ENCODE measurements around the gene ADORA1.
A peak's percentile ranks its signal among the peaks of the same experiment; 100 is the strongest.

The ADORA1 gene

GRCh38 chr1:203161703-203162102 lies 34.2 kb downstream of the ADORA1 start:
- no peak for DNase-seq

GRCh38 chr1:203162403-203162802 lies 34.9 kb downstream of the ADORA1 start:
- DNase-seq, result no peak

- DNase-seq, result no peak
Measured at GRCh38 chr1:203163891-203164635, 36.5 kb downstream of the ADORA1 start.

DNA sequence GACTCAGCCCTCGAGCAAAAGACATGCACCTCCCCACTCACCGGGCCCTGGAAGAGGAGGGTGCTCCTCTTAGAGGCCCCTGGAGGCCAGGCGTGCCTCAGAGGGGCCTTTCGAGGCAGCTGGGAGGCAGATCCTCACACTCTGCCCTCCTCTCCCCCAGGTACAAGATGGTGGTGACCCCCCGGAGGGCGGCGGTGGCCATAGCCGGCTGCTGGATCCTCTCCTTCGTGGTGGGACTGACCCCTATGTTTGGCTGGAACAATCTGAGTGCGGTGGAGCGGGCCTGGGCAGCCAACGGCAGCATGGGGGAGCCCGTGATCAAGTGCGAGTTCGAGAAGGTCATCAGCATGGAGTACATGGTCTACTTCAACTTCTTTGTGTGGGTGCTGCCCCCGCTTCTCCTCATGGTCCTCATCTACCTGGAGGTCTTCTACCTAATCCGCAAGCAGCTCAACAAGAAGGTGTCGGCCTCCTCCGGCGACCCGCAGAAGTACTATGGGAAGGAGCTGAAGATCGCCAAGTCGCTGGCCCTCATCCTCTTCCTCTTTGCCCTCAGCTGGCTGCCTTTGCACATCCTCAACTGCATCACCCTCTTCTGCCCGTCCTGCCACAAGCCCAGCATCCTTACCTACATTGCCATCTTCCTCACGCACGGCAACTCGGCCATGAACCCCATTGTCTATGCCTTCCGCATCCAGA lies 37.7 kb downstream of the ADORA1 start:
- no peak for DNase-seq

DNA sequence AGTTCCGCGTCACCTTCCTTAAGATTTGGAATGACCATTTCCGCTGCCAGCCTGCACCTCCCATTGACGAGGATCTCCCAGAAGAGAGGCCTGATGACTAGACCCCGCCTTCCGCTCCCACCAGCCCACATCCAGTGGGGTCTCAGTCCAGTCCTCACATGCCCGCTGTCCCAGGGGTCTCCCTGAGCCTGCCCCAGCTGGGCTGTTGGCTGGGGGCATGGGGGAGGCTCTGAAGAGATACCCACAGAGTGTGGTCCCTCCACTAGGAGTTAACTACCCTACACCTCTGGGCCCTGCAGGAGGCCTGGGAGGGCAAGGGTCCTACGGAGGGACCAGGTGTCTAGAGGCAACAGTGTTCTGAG lies 38.3 kb downstream of the ADORA1 start:
- no peak for DNase-seq

GRCh38 chr1:203166192-203166940 lies 38.8 kb downstream of the ADORA1 start:
- DNase-seq, result no peak

DNA sequence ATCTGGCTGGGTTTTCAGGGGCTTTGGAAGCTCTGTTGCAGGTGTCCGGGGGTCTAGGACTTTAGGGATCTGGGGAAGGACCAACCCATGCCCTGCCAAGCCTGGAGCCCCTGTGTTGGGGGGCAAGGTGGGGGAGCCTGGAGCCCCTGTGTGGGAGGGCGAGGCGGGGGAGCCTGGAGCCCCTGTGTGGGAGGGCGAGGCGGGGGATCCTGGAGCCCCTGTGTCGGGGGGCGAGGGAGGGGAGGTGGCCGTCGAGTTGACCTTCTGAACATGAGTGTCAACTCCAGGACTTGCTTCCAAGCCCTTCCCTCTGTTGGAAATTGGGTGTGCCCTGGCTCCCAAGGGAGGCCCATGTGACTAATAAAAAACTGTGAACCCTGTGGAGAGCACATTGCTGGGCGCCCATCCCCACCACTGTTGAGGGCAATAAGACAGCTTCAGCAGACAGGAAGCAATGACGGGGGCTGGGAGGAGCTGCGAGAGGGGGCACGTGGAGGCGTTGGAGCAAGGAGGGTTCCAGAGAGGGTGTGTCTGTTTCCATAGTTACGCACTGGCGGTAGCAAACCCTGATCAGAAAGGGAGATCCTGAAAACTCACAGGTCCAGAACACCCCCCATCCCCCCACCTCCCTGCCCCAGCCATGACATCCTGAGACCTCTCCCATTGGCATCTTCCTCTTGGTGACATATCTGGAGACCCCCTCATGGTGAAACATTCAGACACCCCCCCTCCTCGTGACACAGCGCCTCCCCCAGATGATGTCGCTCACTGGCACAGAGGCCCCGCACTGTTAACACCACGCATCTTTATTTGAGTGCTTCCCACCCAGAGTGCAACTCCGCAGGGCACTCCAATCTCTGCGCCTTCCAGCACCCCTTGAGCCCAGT lies 39.7 kb downstream of the ADORA1 start:
- no peak for DNase-seq

- no peak for DNase-seq
Measured at GRCh38 chr1:203167913-203168200, 40.3 kb downstream of the ADORA1 start.

GRCh38 chr1:203168256-203168786 lies 40.8 kb downstream of the ADORA1 start:
- DNase-seq, result no peak

DNA sequence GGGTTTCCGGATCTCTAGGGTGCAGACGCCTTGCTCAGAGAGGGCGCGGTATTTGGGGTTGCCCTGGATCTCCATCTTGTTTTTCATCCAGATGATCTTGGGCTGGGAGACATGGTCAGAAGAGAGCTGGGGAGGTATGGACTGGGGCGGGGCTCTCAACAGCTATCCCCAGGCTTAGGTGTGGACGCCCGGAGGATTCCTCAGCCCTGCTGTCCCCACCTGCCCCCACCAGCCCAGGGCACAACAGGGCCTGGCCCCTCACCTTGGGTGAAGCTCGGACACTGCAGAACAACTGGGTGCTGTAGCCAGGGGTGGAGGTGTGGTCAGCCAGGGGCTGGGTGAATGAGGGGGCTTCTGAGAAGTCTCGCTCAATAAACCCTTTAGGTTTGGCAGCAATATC lies 41.5 kb downstream of the ADORA1 start:
- no peak for DNase-seq

- DNase-seq, result no peak
Measured at GRCh38 chr1:203169770-203170520, 42.4 kb downstream of the ADORA1 start.

- no peak for DNase-seq
Measured at GRCh38 chr1:203170625-203171330, 43.3 kb downstream of the ADORA1 start.

DNA sequence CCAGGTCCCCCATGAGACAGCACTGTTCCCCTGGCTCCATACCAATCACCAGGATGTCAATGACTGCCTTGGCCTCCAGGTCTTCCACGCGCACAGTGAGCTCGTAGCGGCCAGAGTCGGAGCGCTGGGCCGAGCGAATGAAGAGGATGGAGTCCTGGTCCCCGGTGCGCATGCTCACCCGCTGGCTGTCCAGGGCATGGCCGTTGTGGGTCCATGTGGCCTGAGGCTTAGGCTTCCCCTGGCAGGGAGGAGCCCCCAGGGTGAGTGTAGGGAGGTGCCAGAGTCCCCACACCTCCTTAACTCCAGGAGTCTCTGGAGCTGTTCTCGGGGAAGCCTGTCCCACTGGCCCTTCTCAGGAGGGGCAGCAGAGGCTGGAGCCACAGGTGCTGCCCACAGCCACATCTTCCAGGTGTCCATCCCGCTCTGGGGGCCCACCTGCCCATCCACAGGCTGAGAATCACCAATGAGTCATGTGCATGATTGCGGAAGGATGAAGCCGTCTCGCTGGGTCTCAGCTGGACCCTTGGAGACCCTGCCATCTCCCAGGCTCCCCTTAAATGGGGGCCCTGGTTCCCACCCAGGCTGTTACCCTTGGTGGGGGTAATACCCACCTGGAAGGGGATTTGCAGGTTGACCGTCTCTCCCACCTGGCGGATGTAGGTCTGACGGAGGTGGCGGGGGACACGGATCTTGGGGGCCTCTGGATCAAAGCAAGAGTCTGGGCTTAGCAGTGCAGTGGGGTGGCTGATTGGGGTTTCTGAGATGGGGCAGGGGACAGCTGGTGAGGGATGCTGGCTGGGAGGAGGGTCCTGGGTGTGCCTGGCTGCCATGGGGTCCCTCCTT lies 44.0 kb downstream of the ADORA1 start:
- DNase-seq, result no peak

DNA sequence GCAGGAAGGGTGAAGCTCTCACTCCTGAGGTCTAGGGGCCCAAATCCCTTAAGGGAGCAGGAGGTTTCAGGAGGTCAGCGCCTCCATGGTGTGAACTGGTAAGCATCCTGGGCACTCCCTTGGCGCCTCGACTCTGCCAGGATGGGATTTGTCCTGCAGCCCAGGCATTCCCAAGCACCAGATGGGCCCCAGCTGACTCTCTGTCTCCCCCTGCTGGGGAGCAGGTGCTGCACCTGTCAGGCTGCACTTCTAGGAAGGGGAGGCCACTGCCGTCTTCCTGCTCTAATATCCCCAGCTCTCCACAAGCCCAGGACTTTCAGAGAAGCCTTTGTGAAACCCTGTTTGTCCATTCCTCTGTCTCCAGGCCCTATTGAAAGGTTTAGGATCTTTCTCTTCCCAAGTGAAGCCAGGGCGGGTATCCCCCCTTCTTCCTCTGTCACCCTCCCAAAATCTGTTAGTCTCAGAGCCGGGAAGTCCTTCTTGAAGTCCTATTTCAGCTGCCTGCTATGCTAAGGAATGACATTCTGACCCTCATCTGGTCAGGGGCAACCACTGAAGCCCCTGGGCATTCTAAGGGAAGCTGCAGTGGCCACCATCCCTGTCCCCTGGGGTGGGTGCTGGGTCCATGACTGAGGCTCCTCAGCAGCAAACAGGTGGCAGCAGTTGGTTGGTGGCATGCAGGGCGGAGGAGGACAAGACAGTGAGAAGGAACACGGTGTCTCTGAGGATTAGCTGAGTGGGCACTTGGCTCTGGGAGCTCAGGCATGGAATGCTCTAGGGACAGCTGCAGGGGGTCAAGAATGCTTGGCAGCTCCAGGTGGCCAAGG lies 44.9 kb downstream of the ADORA1 start:
- peak; percentile 41 for DNase-seq

DNA sequence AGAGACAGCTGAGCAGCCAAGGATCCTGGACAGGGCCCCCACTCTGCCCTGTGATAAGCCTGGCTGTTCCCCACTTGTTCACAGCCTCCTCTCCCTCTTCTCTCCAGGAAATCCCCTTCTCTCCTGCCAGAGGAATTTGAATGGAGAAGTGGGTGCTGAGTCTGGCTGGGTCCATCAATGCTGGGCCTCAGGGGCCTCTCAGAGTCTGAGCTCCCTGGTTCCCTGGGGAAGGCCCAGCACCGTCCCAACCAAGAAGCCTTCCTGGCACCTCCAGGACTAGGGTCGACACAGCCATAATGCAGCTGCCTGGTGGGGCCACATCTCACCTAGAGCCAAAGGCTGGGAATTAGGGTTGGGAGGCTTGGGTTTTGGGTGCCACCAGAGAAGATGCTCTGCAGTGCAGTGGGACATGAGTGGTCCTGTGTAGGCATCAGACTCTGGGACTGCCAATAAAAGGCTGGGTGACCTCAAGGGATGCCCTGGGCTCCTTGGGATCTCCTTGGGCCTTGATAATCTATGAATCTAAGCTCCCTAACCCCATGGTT lies 45.6 kb downstream of the ADORA1 start:
- no peak for DNase-seq

- no peak for DNase-seq
Measured at GRCh38 chr1:203173566-203173965, 46.0 kb downstream of the ADORA1 start.

- no peak for DNase-seq
Measured at GRCh38 chr1:203174324-203174985, 46.9 kb downstream of the ADORA1 start.

- DNase-seq, result no peak
Measured at GRCh38 chr1:203175237-203175826, 47.8 kb downstream of the ADORA1 start, which contains the start of gene MYBPH. MYBPH (minus strand) TSS chr1:203175826; CDS start chr1:203175755, 71 bp downstream.
